NCI-H1105 (cell line): ENCODE measurements around the gene MLKL.

ENCODE experiments used
- DNase-seq: peaks from one replicate; lab custom pipeline; 2025; lab: John Stamatoyannopoulos, UW

Gene MLKL

DNA sequence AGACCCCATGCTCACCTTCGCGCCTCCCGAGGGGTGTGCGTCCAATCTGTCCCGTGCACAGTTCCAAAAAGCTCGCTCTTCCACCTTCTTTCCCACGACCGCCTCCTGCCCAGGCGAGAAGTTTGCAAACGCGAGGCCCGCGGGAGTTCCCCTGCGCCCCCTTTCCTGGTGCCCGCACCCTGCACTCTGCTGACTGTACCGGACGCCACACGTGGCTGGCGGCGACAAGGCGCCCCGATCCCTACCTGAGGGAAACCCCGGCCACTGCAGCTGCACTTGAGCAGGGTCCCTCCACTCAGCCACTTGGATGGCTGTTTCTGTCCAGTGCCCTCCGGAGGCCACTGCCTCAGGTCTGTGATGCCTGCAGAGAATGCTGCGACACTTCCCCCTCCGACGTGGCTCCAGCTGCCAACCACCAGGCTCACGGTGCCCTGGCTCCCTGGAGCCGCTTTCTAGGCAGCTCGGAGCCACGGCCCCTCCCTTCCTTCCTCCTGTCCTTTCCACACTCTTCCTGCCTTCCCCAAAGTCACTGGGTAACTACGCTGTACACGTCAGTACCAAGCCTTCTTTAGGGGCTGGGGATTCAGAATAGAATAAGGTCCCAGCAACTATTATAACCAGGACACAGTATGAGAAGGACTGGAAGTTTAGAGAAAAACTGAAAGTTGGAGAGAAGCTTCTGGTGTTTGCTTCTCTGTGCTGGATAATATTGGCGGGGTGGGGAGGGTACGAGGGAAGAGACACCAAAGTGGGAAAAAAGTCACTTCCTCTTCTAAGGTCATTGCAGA, at the start of gene MLKL:
Gene MLKL, minus strand, starts transcription at position 425 of the 788 bp plus-strand sequence. CDS start 5,105 bp downstream, outside the sequence.
- DNase-seq = no peak

DNA sequence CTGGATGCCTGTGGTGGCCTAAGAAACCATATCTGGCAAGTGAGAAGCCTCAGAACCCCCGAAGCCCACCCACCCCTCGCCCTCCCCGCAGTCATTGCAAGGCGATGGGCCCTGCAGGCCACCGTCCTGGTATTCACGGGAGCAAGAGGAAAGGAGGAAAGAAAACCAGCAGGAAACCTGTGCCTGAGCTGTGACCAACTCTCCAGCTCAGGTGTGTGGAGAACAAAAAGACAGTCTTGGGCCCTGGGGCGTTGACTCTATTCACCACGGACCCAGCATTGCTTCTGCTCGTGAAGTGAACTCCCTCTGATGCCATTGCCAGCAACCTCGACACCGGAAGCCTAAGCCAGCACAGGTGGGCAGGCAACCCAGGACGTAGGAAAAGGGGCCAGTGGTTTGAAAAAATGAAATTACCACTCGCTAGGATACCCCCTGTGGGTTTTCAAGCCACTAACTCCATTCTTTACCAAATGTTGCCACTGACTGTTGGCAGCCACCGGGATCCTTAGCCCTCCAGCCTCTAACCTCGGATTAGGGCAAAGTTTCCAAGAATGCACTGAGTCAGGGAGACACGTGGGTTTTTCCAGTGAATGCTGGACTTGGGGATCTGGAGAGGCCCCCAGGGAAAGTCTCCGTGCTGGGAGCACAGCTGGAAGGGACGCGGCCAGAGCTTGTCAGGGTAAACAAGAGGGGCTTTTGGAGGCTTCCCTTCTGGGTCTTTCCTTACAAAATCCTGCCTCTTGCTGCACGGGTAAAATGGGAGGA, 48.8 kb upstream of the MLKL start:
- DNase-seq = no peak

DNA sequence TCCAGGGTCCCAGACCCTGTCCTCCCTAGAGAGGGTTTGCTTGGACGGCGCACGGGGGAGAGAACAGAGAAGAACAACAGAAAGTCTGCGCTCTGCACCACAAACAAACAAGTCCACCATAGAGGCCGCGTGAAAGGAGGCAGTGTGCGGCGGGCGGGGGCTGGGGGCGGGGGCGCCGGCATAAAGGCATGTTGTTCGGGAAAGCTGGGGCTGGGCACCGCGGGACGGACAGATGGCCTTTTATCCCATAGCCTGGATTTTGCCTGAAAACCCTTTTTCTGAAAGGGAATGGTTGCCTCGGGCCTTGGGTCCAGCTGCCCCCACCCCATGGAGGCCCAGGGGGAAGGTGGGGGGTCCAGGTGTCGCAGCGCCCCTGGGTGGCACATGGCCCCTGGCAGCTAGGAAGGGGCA, 48.0 kb upstream of the MLKL start:
- no peak for DNase-seq

DNA sequence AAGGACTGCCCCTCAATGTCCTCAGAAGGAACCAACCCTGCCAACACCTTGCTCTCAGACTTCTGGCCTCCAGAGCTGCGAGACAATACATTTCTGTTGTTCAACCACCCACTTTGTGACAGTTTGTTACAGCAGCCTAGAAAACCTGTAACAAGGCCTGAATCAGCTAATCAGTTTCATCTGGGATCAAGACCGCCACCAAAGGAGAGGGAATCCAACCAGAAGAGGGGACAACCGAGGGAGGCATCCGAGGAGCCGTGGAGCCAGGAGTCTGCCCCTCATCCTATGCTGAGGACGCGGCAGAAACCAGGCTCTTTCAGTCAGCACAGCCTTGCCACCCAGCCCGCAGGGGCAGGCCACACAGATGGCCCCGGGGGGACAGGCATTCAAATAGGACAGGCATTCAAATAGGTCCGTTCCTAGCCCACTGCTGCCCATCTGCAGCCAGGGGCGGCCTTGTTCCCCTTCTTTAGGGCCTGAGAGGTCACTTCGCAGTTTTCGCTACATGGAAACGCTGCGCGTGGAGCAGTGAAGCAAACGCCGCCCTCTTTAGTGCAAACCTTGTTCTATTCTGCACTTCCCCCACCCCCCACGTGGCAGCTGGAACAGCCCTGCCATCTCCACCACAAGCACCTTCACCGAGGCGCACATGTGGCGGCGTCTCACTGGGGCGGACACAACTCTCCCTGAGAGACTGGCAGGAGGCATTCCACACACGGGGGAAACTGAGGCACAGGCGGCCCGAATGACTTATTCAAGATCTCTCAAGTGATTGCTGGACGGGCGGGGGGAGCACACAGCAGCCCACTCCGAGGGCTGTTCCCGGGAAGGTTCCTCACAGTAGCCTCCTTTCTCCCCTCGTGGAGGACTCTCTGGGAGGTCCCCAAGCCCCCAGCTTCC, 47.3 kb upstream of the MLKL start:
- DNase-seq = no peak

DNA sequence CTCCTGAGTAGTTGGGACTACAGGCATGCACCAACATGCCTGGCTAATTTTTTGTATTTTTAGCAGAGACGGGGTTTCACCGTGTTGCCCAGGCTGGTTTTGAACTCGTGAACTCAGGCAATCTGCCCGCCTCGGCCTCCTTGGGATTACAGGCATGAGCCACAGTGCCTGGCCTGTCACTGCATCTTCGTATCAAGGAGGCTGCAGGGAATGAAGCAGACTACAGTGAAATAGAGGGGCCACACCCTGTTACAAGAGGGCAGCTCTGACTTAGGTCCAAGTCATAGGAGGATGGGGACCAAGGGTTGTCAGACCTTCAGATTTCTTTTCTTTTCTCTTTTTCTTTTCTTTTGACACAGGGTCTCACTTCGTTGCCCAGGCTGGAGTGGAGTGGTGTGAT, 45.3 kb upstream of the MLKL start:
- DNase-seq = no peak

DNA sequence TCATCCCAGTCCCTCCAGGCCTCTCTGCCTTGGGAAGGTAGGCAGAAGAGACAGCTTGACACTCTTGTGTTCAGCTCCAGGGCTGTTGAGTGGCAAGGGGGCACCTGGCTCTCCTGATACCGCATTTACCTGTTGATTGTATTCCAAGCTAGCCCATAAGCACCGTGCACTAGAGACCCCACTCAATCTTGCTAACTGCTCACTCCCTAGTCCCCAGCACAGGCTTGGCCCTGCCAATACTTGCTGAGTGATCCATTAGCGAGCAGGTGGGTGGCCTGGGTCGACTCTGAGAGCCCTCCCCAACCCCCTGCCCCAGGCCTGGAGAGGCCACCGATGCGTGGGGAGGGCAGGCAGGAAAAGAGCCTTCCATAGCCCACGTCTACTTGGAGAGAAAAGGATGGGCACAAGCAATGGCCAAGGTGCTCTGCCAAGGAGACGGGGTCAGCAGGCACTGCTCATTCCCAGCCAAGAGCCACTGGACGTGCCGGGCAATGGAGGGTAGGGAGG, 44.5 kb upstream of the MLKL start:
- DNase-seq = no peak

DNA sequence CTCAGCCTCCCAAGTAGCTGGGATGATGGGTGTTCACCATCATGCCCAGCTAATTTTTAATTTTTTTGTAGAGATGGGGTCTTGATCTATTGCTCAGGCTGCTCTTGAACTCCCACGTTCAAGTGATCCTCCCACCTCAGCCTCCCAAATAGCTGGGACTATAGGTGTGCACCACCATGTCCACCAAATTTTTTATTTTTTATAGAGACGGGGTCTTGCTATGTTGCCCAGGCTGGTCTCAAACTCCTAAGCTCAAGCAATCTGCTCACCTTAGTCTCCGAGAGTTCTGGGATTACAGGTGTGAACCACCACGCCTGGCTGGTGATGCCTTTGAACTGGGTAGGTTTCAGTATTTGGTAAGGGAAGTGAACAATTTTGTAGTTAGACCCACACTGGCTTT, 43.9 kb upstream of the MLKL start:
- no peak for DNase-seq

DNA sequence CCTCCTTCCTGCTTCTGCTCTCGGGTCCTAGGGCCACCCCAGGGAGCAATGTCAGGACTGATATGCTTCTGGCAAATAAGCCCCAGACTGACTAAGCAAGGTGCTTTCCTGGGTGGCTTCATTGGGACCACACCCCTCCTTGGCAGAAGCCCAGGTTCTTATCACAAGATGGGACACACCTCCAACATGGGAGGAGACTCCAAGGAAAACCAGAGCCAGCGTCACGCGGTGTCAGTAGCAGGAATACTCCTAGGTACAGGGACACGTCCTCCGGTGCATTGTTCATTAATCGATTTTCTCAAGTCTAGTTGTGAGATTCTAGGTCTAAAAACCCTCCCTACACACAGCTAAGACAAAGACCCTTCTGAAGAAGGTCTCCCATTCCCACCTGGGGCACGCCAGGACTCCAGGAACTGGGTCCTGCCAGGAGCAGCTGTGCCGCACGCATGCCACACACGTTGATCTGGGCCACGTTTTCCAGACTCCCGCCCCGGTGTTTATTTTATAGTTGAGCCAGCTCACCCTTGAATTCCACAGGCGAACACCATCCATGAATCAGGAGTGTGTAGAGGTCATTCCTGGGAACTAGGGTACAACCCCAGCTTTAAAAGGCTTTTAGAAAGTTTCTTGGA, 43.1 kb upstream of the MLKL start:
- peak; percentile 54 for DNase-seq

DNA sequence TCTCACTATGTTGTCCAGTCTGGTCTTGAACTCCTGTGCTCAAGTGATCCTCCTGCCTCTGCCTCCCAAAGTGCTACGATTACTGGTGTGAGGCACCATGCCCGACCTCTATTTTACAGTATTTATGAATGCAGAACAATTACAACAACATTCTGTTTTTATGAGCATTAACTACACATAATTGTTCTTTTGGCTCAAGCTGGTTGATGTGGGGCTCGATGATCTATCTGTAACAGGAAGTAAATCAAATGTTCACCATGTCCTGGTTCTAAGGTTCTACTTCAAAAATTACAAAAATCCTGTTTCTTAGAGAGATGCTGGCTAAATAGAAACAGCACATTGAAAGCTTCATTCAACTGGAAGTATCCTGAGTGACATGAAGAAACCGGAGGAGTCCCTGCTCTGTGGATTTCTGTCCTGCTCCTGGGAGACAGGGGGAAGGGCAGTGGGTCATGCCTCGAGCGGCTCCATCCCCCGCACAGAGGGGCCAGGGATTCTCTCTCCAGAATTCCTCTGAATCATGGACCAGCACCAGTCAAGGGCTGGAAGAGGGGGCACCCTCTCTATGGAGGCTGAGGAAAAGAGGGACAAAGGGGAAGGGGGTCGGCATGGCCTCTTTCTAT, 42.5 kb upstream of the MLKL start:
- DNase-seq = no peak

DNA sequence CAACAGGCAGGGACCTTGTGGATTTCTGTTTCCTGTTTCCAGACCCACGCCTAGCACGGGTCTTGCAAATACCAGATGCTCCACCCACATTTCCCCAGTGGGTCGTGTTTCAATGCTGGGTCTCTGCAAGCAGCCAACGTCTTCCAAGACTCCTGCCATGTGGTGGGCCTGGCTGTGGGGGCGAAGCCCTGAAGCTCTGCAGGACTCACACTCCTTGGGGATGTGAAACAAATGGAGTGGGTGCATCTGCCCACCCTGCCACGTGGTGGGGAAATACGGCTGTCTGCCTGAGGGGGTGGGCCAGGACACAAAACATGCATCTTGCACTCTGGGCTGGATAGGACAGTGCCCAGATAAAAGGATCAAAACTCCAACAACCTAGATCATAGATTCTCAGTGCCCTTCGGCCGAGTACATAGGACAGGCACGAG, 41.4 kb upstream of the MLKL start:
- DNase-seq = no peak

DNA sequence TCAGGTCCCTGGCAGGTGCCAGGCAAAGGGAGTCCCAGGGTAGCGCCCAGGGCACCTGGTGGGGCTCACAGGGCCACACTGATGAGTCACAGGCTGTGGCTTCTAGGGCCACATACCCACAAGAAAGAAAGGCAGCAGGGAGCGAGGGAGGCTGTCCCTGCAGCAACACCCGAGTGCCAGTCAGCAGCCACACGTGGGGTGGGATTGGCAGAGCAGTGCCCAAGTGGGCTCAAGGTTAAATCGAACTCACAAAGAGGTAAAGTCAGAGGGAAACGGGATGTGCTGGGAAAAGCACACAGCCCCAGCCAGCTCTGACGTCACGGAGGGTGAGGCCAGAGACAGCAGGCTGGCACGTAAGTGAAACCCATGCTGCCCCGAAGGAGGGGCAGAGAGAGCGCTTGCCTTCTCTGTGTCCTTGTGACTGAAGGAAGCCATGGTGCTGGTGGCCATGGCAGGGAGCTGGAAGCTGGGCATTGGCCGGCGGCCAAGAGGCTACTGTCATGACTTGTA, 40.2 kb upstream of the MLKL start:
- DNase-seq = no peak

DNA sequence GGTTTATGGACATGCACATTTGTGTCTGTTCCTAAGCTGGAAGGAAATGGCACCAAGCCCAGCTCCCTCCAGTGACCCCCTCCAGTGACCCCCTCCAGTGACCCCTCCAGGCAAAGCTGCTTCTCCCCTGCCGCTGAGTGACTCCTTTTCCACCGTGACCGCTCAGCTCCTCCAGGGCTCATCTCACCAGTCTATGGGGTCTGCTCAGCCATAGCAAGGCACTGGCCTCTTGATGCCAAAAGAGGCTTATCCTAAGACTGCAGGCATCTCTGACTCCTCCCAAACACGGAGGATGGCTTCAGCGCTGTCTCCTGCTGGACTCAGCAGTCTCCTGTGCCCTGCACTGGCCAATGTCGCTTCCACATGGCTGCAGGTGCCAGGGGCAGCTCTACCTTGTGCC, 38.6 kb upstream of the MLKL start:
- no peak for DNase-seq

DNA sequence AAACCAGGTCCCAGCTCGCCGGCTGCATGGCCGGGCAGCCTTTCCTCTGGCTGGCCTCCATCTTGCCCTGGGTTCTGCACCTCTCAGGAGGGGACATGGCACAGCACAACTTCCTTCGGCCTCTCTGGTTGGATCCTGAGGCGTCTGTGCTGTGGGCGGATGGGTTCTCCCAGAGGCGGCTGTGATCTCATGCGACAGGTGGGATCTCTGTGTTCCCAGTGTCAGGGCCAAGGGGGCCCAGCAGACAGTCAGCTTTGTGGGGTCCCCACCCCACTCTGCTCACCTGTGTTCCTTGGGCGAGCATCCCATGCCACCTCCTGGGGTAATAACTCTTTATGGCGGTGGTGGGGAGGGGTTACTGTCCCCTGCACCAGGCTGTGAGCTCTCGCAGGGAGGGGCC, 38.2 kb upstream of the MLKL start:
- no peak for DNase-seq

DNA sequence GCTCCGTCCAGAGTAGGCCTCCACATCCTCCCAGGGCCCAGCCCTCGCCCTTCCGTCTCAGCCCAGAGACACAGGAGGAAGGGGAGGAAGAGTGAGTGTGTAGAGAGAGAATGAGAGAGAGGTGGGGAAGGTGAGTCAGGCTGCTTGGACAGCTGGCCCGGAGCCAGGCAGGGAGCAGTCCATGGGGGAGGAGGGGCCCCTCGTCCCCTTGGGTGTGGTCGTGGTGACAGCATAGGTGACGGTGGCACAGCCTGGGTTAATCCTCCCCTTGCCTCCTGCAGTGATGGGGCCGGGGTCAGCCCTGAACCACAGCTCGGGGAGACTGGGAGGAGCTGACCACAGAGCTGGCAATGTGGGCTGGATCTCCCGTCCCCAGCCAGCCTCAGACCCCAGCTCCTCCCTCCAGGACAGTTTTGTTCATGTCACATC, 37.5 kb upstream of the MLKL start:
- DNase-seq = no peak

DNA sequence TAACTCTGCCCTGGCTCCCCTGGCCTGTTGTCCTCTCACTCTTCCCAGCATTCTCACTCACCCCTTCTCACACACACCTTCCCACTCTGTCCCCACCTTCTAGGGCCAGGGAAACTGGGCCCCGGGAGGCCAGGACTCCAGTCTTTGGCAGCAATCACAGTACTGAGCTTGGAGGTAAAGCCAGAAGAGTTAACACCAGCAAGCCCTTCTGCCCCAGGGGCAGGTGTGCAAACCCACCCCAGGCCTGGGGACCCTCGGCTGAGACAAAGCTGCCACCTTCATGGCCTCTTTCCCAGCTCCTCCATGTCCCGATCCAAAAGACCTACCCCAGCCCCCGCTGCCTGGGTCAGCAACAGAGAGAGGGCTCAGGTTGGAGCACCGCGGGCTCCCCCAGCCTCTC, 36.9 kb upstream of the MLKL start:
- DNase-seq = no peak

DNA sequence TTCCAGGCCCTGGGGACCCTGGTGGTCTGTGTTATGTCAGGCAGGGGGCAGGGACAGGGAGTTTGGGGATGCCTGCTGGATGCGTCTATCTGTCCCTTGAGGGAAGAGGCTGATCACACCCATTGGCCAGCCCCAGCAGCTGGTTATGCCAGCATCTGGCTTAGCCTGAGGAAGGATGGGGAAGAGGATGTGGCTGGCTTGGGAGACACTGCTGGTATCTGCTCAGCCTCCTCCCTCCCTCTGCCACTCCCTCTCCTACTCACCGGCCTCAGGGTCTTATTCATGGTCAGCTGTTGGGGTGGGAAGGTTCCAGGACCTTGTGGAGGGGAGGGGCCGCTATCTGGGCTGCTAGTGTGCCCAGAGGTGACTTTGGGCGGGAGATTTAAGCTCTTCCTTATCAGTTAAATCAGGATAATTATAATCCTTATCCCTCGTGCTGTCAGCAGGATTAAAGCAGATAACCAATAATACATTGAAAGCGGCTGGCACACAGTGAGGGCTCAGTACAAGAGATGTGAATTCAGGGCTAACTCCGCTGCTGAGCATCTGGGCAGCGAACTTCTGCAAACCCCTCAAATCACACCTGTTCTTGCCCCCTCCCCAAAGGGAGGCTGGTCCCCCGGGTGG, 36.0 kb upstream of the MLKL start:
- DNase-seq = no peak

DNA sequence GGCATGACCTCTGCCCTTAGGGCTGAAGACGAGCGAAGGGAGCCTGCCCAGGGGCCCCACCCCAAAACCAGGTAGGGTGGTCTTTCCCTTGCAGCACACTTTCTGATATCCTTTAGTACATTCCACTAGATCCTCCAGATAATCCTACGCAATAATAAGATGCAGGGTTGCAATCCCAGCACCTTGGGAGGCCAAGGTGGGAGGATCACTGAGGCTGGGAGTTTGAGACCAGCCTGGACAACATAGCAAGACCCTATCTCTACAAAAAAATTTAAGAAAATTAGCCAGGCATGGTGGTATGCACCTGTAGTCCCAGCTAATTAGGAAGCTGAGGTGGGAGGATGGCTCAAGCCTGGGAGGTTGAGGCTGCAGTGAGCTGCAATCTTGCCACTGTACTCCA, 34.9 kb upstream of the MLKL start:
- DNase-seq = no peak

DNA sequence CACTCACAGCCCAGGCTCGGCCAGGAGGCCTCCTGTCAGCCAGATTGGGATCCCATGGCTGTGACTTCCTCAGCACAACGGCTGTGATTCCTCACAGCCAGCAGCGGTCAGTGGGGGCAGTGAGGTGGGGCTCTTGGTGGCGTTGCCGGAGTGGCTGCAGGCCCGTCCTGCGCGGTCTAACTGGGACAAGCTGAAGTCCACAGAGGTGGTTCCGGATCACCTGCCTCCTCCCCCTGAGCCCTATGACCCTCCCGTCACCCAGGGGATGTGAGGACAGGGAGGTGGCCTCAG, 34.4 kb upstream of the MLKL start:
- DNase-seq = no peak

DNA sequence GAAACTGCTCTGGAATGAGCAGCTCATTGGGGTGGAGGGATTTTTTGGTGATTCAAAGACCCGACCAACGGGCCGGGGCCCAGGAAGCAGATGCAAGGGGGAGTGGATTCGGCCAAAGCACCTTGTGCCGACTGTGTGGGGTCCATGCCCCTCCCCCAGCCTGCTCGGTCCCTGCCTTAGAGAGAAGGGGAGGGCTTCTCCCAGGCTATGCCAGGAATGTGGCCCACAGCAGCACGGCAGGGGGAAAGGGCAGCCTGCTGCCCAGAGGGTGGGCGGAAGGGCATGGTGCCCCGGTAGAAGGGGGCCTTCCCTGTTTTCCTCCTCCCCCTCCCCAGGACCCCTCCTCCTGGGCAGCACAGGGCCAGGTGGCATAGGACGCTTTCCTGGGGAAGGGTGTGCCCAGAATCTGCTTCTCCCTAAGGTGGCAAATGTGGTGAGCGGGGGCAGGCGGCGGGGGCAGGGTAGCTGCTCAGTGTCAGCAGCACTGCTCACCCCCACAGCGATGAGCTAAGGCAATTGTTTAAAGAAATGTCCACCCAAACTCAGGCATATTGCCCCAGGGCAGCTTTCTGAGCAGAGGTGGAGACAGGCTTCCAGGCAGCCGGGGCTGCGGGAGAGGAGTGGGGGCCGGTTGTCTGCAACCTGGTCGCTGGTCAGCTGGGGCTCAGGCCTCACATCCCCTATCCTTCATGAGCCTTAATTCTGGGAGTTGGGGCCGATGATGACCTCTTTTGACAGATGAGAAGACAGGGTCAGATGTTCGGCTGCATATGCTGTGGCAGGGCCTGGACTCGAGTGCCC, 33.9 kb upstream of the MLKL start:
- no peak for DNase-seq
